B cell (primary cell): ENCODE results near the gene SPINK5. TPM values are rescaled to one million over a fixed set of nuclear protein-coding genes. Genes with fewer than 3 reads are reported as not detected.

Source experiments
- ATAC-seq: fragments of 200-7000 bp; cut with Tn5 transposase; one replicate; pipeline ENCODE4 v1.10.0; 2021; ENCODE audit warnings: low read depth, mild to moderate bottlenecking, moderate number of reproducible peaks, moderate library complexity
- CTCF ChIA-PET: fragments of 350-600 bp; sonication (Branson Sonifier 250); formaldehyde crosslinking; loops from one replicate; lab custom pipeline; 2021; ENCODE audit warnings: antibody characterized with exemption, inconsistent platforms; lab: Charles Lee
- POLR2A ChIA-PET: fragments of 350-600 bp; sonication (Branson Sonifier 250); formaldehyde crosslinking; loops from one replicate; lab custom pipeline; 2021; ENCODE audit warnings: antibody characterized with exemption; lab: Charles Lee
- DNase-seq: peaks from one replicate; pipeline ENCODE4 v3.0.0; 2013
- H2AFZ ChIP-seq: 2 replicates; pipeline ENCODE4 v1.6.1; 2012; ENCODE audit warnings: mild to moderate bottlenecking, low read depth, low read length; ENCODE audit not compliant: insufficient read depth, poor library complexity, severe bottlenecking
- H3K27ac ChIP-seq, 2 donors: 1 replicate in 1 of 2; 2 replicates in 1 of 2; pipeline ENCODE4 v1.5.1; 2012 to 2013; ENCODE audit warnings: low read length in 2 of 2, mild to moderate bottlenecking in 2 of 2, moderate library complexity in 1 of 2
- H3K27me3 ChIP-seq, 4 experiments: fragments of 200-600 bp in 1 of 4; sonication (generic) in 1 of 4; replicated peaks in 1 of 4; 1 replicate in 2 of 4; 2 replicates in 2 of 4; pipeline versions ENCODE4 v1.6.1 to v1.7.0; 2013 to 2016; ENCODE audit warnings: low read length in 3 of 4, mild to moderate bottlenecking in 2 of 4, mixed read lengths in 1 of 4, moderate library complexity in 1 of 4; ENCODE audit not compliant: insufficient read depth in 4 of 4, control insufficient read depth in 3 of 4; ENCODE audit errors: control extremely low read depth in 1 of 4
- H3K36me3 ChIP-seq, 2 experiments: replicated peaks in 1 of 2; 1 replicate in 1 of 2; 2 replicates in 1 of 2; pipeline versions ENCODE4 v1.6.1 to v1.7.1; 2013; ENCODE audit warnings: low read length in 1 of 2; ENCODE audit not compliant: insufficient read depth in 2 of 2, control insufficient read depth in 1 of 2; ENCODE audit errors: control extremely low read depth in 1 of 2, extremely low read depth in 1 of 2
- H3K4me1 ChIP-seq, 2 donors: fragments of 200-600 bp in 1 of 2; sonication (generic) in 1 of 2; 1 replicate in 1 of 2; 2 replicates in 1 of 2; pipeline versions ENCODE4 v1.5.1 to v1.6.1; 2013 to 2017; ENCODE audit warnings: low read length in 2 of 2; ENCODE audit not compliant: control insufficient read depth in 2 of 2, insufficient read depth in 2 of 2
- H3K4me2 ChIP-seq: replicated peaks from 2 replicates; pipeline ENCODE3; 2012; ENCODE audit warnings: mild to moderate bottlenecking, low read depth, low read length; ENCODE audit not compliant: poor library complexity, severe bottlenecking
- H3K4me3 ChIP-seq, 5 experiments: fragments of 200-600 bp in 1 of 5; sonication (generic) in 1 of 5; 1 replicate in 3 of 5; 2 replicates in 2 of 5; pipeline versions ENCODE4 v1.5.1 to v1.7.0; 2011 to 2016; ENCODE audit warnings: low read length in 4 of 5, mild to moderate bottlenecking in 4 of 5, low read depth in 2 of 5, control low read depth in 1 of 5, moderate library complexity in 1 of 5; ENCODE audit not compliant: insufficient read depth in 1 of 5; ENCODE audit errors: control extremely low read depth in 1 of 5, extremely low read depth in 1 of 5
- H3K79me2 ChIP-seq: fragments of 200-600 bp; sonication (generic); one replicate; pipeline ENCODE4 v1.6.0; 2016; ENCODE audit warnings: low read length; ENCODE audit not compliant: control insufficient read depth, insufficient read depth
- H3K9ac ChIP-seq: fragments of 200-600 bp; sonication (generic); 2 replicates; pipeline ENCODE4 v1.6.1; 2017; ENCODE audit warnings: mild to moderate bottlenecking, low read length, moderate library complexity
- H3K9me3 ChIP-seq, 3 donors: one replicate each; pipeline versions ENCODE4 v1.6.1 to v1.7.1; 2013; ENCODE audit warnings: low read length in 2 of 3; ENCODE audit not compliant: control insufficient read depth in 2 of 3, insufficient read depth in 1 of 3; ENCODE audit errors: control extremely low read depth in 1 of 3
- H4K20me1 ChIP-seq: 2 replicates; pipeline ENCODE4 v1.6.0; 2012; ENCODE audit warnings: mild to moderate bottlenecking, low read length; ENCODE audit not compliant: insufficient read depth, control insufficient read depth, poor library complexity, severe bottlenecking
- H3K27ac Mint-ChIP-seq: one replicate; pipeline ENCODE4 v1.8.0; 2021; ENCODE audit warnings: mixed read lengths
- H3K27me3 Mint-ChIP-seq: one replicate; pipeline ENCODE4 v1.8.0; 2021; ENCODE audit warnings: mixed read lengths
- H3K4me1 Mint-ChIP-seq: one replicate; pipeline ENCODE4 v1.8.0; 2021; ENCODE audit warnings: mixed read lengths
- H3K4me3 Mint-ChIP-seq: one replicate; pipeline ENCODE4 v1.8.0; 2021; ENCODE audit warnings: mixed read lengths
- H3K9me3 Mint-ChIP-seq: one replicate; pipeline ENCODE4 v1.8.0; 2022; ENCODE audit warnings: mixed read lengths; ENCODE audit not compliant: insufficient read depth
- EZH2 ChIP-seq: IDR thresholded peaks from 2 replicates; pipeline ENCODE4 v1.6.1; 2012; ENCODE audit warnings: borderline replicate concordance, low read depth, mild to moderate bottlenecking, moderate library complexity, low read length; ENCODE audit not compliant: insufficient read depth, poor library complexity, severe bottlenecking
- WGBS: methylation state at CpG from one replicate; pipeline ENCODE4 v1.1.5; 2013; ENCODE audit warnings: missing lambda C conversion rate; ENCODE audit not compliant: insufficient coverage; 5-methylcytosine and 5-hydroxymethylcytosine counted together
- intact Hi-C: fragments of 100-400 bp; cut with micrococcal nuclease; formaldehyde crosslinking; loops from one replicate; pipeline ENCODE4 v1.10.0; 2022
- polyA plus RNA-seq: library from polyadenylated mRNA; depleted of rRNA; stranded (reverse); fragments of >200 nt; gene quantifications from 2 replicates; pipeline ENCODE4 v1.2.3, GENCODE V29; 2012
- total RNA-seq, 2 donors: library from RNA; stranded (reverse); fragments of 120-200 nt in 1 of 2; gene quantifications; 1 replicate in 1 of 2; 2 replicates in 1 of 2; pipeline versions ENCODE4 v1.2.3 to v1.2.4, GENCODE V29; 2013 to 2022
- TF ChIP-seq, protein P1 (sequence below): fragments of 200-600 bp; IDR thresholded peaks from one replicate; pipeline ENCODE4 v1.8.0; 2022; ENCODE audit warnings: antibody characterized with exemption, mild to moderate bottlenecking

Gene SPINK5
- total and polyA plus RNA-seq, 2 donors (not counting 1 experiment from before 2014, with no cell fraction given), result not detected

DNA sequence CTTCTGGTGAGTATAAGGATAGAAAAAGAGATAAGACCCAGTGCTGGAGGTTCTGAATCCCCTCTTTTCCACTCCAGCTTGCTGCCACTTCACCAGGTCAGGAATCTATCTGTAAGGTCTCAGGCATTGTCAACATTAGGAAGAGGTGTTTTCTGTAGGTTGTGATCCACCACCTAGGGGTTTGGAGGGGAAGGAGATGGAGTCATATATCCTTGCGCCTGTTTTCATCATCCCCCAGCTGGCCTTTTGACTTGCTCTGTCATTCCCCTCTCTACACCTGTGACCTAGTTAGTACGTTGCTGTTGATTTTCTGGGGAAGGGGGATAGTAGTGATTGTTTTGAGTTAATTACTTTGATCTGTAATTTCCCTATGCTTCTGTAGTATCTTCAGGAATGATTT is 20.5 kb downstream of the SPINK5 start:
- Histone ChIP-seq H3K79me2 (no peaks in the 10 kb centered on the region), H3K27me3 (no peaks in the 10 kb centered on the region), H3K9ac (no peak overlapping the region), H3K36me3 (no peaks in the 10 kb centered on the region), H3K4me2 (no peak overlapping the region), H3K9me3 (no peaks in the 10 kb centered on the region), H3K4me1 (no peaks in the 10 kb centered on the region), H3K27ac (no peak overlapping the region), H2AFZ (no peak overlapping the region), H3K4me3 (no peak overlapping the region), H4K20me1 (no peaks in the 10 kb centered on the region)
- WGBS, result no CpG with 5 or more reads among the region's 2 CpGs
- Mint-ChIP-seq H3K27me3 (no peaks in the 10 kb centered on the region), H3K4me1 (no peaks in the 10 kb centered on the region), H3K27ac (no peak overlapping the region), H3K4me3 (no peak overlapping the region), H3K9me3 (no peaks in the 10 kb centered on the region)
- no peak for TF ChIP-seq EZH2
- TF ChIP-seq, protein P1, sequence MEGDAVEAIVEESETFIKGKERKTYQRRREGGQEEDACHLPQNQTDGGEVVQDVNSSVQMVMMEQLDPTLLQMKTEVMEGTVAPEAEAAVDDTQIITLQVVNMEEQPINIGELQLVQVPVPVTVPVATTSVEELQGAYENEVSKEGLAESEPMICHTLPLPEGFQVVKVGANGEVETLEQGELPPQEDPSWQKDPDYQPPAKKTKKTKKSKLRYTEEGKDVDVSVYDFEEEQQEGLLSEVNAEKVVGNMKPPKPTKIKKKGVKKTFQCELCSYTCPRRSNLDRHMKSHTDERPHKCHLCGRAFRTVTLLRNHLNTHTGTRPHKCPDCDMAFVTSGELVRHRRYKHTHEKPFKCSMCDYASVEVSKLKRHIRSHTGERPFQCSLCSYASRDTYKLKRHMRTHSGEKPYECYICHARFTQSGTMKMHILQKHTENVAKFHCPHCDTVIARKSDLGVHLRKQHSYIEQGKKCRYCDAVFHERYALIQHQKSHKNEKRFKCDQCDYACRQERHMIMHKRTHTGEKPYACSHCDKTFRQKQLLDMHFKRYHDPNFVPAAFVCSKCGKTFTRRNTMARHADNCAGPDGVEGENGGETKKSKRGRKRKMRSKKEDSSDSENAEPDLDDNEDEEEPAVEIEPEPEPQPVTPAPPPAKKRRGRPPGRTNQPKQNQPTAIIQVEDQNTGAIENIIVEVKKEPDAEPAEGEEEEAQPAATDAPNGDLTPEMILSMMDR, result no peak
- CTCF ChIA-PET, result no interaction called here
- no peak for DNase-seq
- no peak for ATAC-seq
- intact Hi-C loops, result no loop called here
- POLR2A ChIA-PET, result no interaction called here

DNA sequence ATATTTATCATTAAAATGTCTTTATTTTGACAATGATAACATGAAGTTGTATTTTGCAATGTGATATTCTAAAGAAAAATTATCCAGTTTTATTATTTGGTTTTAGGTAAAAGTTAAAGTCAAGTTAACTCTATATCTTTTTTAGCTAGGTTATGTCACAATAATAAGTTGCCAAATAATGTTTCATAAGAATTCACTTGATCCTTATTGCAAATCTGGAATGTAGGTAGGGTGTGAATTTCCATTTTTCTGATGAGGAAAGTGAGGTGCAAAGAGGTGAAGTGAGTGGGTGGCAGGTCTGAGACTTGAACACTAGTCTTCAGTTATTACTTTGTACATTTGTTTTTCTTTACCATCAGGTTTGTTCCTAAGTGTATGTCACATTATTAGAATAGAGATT is 21.5 kb downstream of the SPINK5 start:
- POLR2A ChIA-PET, result no interaction called here

More for the DNA sequence above, 21.5 kb downstream of the SPINK5 start:
- no peak overlapping the region for H3K4me2 ChIP-seq
- no peaks in the 10 kb centered on the region for H3K9me3 ChIP-seq
- no peak for DNase-seq
- no peaks in the 10 kb centered on the region for H3K27me3 Mint-ChIP-seq
- no peaks in the 10 kb centered on the region for H3K4me1 Mint-ChIP-seq
- TF ChIP-seq, protein P1, result no peak
- no peak for TF ChIP-seq EZH2
- H3K79me2 ChIP-seq, result no peaks in the 10 kb centered on the region
- H4K20me1 ChIP-seq, result no peaks in the 10 kb centered on the region
- H3K4me1 ChIP-seq, result no peaks in the 10 kb centered on the region
- no peaks in the 10 kb centered on the region for H3K9me3 Mint-ChIP-seq
- H3K4me3 Mint-ChIP-seq, result no peak overlapping the region
- H3K9ac ChIP-seq, result no peak overlapping the region
- H3K27me3 ChIP-seq, result no peaks in the 10 kb centered on the region
- no peaks in the 10 kb centered on the region for H3K36me3 ChIP-seq
- H3K27ac ChIP-seq, result no peak overlapping the region
- no peak overlapping the region for H3K27ac Mint-ChIP-seq
- CTCF ChIA-PET, result no interaction called here
- H2AFZ ChIP-seq, result no peak overlapping the region
- H3K4me3 ChIP-seq, result no peak overlapping the region
- intact Hi-C loops, result no loop called here
- ATAC-seq, result no peak
